Smooth muscle cell of the brain vasculature (primary cell): ENCODE results near the gene LIMS4.
"Not testable (repeated sequence)": the region's sequence is repeated elsewhere in the genome, so short reads cannot be mapped to it uniquely, and the experiment has no call there.

Experiments
- DNase-seq: peaks from one replicate; pipeline ENCODE4 v3.0.0-alpha.2; 2012; ENCODE audit warnings: low read depth, low spot score

LIMS4 gene, protein sequence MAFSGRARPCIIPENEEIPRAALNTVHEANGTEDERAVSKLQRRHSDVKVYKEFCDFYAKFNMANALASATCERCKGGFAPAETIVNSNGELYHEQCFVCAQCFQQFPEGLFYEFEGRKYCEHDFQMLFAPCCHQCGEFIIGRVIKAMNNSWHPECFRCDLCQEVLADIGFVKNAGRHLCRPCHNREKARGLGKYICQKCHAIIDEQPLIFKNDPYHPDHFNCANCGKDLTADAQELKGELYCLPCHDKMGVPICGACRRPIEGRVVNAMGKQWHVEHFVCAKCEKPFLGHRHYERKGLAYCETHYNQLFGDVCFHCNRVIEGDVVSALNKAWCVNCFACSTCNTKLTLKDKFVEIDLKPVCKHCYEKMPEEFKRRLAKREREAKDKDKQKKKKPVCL

DNA sequence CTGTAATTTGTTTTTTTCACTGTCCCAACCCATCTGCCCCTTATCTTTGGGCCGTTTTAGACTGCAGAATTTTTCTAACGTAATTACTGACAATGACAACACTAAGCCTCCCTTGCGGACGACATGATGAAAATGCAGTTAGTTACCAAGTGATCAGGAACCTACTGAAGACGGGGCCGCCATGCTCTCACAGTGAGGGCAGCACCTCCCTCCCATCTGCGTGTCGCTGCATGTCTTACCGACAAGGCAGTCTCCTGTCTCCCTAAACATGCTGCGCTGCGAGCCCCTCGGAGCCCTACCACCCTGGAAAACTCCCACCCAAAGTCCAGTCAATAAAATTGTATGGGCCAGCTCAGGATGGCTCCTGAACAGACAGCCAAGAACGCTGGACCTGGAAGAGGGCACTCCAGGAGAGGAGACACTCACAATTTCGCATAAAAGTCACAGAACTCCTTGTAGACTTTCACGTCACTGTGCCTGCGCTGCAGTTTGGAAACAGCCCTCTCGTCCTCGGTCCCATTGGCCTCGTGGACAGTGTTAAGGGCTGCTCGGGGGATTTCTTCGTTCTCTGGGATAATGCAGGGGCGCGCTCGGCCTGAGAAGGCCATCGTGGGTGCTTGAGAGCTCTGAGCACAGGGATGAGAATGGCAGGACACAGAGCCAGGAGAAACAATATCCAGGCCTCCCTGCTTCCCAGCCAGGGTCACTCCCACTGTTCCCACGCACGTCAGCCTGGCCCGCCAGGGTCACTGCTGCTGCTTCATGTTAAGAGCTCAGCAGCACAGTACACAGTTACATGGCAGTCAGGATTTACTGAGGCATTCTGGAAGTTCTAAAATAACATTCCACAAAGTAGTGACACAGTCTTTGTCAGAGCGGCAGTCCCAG lies at the start of gene LIMS4:
Gene LIMS4, minus strand, starts transcription at position 646 of the 888 bp plus-strand sequence. Its CDS starts 38 bp downstream, at position 608.
- not testable (repeated sequence) for DNase-seq

DNA sequence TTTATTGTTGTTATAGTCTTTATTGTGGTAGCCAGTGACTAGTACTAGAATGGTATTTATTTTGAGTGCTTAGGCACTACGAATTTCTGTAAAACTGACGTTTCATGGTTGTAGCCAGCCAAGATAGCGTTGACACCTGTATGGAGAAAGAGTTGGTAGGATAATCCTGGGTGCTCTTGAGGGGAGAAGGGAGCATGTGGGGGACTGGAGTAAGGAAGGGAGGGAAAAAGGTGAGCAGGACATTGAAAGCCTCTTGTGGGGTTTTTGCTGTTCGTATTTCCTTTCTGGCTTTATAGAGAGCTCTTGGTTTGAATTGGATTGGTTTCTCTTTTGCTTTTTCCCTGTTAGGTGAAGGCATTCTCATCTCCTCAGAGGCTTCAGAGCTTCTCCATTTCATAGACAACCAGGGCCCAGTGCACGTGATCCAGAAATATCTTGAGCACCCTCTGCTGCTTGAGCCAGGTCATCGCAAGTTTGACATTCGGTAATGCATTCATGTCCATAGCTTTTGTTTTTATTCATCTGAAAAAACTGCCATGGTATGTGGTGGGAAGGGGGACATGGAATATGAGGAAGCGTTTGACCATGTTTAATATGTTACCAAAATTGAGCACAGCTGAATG lies 27.2 kb upstream of the LIMS4 start:
- DNase-seq, result not testable (repeated sequence)

DNA sequence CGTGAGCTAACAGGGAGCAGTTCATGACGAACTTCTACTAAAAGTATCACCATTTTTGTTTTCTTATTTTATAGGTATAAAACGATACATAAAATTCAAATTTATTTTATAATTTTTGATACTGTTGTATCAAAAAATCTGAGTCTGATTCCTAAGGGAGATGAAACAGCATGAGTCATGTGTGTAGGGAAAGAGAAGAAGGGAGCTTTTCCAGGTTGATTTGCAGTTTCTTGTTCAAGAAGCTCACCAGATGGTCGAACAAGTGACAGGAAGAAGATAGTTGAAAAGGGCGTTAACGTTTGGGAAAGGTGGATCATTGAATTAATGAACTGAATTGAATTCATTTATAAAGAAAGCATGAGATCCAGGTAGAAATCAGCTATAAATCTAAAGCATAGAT lies 23.4 kb upstream of the LIMS4 start:
- not testable (repeated sequence) for DNase-seq

DNA sequence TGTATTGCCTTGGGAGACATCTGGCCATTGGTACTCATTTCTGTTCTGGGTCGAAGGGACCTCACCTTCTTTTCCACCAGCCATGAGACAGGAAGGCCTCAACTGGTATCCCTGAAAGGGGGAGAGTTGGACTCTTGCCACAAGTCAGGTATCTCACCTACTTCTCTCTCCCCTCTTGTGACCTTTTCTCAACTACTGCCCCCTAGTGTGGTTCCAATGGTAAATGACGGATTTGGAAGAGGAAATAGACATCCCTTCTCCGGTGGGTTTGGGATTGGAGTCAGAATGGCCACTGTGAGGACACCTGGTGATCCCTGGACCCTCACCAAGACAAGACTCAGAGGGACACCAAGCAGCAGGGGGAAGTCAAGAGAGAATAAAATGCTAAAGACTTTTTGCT lies 21.9 kb upstream of the LIMS4 start:
- not testable (repeated sequence) for DNase-seq

DNA sequence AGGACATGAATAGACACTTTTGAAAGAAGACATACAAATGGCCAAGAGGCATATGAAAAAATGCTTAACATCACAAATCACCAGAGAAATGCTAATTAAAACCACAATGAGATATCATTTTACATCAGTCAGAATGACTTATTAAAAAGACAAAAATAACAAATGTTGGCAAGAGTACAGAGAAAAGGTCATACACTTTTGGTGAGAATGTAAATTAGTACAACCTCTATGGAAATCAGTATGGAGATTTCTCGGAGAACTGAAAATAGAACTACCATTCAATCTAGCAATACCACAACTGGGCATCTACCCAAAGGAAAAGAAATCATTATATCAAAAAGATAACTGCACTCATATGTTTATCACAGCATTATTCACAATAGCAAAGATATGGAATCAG lies 16.4 kb upstream of the LIMS4 start:
- DNase-seq, result not testable (repeated sequence)

DNA sequence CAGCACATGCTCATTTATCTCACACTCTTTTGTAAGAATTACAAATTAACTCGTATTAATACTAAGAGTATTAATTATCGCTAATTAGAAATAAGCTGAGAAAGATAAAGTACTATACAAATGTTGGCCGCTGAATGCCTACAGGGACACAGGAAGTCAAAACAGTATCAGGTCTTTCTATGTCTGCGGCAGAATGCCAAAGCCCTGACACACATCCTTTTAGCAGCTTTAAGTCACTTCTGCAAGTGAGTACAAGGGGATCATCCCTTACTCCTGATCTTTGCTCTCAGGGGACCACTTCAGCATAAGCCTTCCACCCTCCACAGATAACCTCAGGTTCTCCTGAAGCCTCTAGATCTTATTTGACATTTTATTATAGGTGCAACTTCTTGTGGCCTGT lies 10.1 kb upstream of the LIMS4 start:
- not testable (repeated sequence) for DNase-seq

DNA sequence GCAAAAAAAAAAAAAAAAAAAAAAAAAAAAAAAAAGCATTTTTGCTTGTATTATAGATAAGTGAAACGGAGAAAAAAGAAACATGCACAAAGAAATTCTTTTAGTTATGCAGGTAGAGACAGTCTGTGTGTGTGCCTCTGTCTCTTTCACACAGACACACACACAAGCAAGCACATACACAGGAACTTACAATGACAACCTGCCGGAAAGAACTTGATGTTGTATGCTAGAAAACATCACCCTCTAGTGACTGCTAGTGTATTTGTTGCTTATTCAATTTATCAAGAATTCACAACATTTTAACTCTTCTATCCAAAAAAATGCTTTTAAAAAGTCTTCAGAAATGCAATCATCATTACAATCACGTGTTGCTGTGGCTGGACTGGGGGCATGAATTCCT lies 8.6 kb upstream of the LIMS4 start:
- DNase-seq, result not testable (repeated sequence)

DNA sequence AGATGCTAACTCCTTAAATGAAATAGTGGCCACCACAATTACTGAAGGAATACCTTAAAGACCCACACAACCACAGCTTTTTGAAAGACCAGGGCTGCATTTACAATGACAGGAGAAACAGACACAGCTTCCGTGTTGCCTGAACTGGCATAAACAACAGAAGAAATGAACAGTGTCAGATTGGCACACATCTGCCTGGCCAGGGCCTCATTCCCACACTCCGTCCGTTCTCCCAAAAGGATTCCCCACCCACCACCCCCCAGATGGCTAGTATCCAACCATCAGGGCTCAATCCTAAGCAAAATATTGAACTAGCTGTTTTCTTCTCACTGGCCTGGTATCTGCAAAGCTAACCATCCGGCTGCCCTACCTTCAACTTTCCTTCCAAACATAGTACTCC lies 7.5 kb upstream of the LIMS4 start:
- not testable (repeated sequence) for DNase-seq

DNA sequence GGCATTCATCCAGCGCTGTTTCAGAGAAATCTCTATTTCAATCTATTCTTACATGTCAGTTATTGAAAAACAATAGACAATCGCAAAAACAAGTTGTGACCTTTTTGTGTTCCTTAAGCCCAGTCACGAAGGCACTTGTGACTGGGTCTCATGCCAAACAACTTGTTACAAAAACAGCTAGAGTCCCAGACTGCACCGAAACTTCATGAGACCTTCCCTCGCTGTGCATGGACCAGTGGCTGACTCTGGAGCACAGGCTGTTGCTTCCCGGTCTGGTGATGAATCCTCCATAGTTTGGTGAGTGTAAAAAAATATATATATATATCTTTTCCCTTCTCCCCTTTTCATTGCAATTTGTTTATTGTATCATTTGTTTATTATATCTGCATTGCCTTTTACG lies 4.8 kb upstream of the LIMS4 start:
- not testable (repeated sequence) for DNase-seq

DNA sequence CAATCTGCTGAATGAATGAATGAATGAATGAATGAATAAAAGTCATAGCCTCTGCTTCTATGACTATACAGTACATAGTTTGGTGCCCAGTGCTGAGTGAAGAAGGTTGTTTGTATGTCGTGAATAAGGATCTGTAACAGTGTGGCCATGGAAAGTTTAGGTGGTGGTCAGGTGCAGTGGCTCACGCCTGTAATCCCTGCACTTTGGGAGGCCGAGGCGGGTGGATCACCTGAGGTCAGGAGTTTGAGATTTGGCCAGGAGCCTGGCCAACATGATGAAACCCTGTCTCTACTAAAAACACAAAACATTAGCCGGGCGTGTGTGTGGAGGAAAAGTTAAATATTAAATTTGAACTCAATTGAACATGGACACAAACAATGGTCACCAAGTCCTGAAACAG lies 4.3 kb upstream of the LIMS4 start:
- DNase-seq, result not testable (repeated sequence)

DNA sequence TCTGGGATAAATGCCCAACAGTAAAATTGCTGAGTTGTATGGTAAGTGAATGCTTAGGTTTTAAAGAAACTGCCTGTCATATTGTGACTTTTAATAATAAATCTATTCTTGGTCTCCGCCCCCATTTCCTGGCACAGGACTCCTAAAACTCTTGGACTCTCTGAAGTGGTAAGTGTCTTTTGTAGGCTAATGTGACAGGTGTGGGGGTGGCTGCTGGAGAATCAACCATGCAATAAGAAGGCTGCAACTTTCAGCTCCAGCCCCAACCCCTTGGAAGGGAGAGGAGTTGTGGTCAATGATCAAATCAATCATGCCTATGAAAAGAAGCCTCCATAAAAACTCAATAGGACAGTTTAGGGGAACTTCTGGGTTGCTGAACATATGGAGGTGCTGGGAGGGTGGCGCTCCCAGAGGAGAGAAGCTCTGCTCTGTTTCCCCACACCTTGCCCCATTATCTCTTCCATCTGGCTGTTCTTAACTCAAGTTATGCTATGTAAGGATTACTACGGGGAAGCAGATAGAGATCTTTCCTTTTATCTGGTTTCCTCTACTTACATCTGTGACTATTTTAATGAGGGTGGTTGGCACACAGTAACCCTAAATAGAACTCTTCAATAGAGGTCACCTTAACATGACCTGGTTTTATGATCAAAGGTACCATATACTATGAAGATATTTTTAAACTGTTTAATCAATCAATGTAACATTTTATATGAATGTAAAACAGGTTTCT lies 3.2 kb upstream of the LIMS4 start:
- not testable (repeated sequence) for DNase-seq

DNA sequence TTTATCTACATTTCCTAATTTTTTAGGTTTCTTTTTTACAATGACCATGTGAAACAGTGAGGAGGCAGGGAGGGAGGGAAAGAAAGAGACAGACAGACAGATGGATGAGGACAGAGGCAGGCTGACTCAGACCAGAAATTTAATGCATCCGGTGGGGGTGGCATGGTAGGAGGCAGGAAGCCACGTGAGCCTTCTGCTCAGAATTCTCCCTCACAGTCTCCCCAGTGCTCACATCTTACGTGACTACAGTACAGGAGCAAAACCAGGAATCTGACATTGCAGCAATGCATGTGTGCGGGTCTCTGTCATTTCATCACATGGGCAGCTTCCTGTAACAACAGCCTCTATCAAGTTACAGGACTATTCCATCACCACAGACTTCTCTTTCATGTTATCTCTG lies 2.3 kb upstream of the LIMS4 start:
- DNase-seq, result not testable (repeated sequence)

DNA sequence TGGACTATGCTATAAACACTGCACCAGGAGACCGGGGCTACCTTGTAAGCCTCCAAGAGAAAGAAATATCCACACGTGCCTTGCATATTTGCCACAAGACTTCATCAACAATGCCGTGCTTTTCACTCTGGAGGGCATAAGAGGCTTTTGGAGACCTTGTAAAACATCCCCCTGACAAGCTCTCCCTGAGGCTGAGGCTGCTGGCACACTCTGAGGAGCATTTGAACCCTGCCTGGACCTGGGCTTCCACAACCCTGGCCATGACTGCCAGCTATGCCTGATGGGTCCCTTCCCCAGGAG lies 393 bp upstream of the LIMS4 start:
- not testable (repeated sequence) for DNase-seq

DNA sequence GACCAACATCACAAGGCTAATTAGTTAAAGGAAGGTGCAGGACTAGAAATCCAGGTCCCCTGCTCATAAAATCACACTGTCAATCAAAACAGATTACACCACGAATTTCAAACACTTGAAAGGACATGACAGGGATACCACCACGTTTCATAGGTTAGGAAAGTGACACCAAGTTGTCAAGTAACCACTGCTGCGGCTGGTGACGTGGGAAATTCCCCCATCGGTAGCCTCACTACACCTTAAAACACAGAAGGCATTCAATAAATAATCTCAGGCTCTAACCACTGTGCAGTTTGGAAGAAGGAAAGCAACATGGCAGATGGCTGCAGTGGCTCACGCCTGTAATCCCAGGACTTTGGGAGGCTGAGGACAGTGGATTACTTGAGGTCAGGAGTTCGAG lies 3.7 kb downstream of the LIMS4 start:
- not testable (repeated sequence) for DNase-seq

DNA sequence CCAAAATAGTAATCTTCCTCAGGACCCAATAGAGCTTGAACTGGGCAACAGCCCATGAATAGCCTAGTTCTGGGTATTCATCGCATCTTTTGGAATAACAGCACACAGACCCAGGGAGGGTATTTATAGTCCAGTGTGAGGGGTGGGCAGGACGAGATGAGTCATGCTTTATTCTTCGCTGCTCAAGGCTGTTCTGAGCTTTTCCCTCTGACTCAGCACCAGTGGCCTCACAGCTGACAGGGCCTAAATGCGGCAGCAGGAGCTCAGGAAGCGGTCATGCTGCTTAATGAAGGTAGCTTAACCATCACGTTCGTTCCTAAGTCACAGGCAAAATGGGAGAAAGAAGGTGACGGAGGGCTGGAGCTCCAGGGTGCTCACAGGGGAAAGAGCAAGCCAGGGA lies 7.3 kb downstream of the LIMS4 start:
- not testable (repeated sequence) for DNase-seq

DNA sequence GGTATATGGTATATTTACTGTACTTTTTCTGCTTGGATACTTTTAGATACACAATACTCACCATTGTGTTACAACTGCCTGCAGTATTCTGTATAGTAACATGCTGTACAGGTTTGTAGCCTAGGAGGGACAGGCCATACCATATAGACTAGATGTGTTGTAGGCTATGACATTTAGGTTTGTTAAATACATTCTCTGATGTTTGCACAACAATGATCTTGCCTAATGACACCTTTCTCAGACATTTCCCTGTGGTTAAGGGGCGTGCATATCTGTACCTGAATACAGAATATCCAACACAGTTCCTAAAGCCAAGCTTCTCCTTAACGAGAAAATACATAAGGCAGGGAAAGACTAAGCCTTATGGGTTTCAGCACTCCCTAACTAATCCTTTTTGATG lies 10.2 kb downstream of the LIMS4 start:
- not testable (repeated sequence) for DNase-seq

DNA sequence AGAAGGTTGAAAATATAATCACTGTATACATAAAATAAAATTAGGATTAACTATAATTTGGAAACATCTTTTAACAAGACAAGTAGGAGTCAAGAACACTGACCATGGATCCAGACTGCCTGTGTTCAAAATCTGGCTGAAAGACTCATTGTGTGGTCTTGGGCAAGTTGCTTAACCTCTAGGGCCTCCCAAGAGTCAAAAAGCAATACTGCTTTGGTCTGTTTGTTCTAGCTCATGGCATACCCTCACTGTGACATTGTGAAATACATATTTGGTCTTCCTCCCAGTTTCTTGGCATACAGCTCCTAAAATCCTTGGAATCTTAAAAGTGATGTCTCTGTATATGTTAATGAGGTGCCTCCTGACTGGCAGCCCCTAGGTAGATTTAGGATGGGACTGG lies 12.3 kb downstream of the LIMS4 start:
- not testable (repeated sequence) for DNase-seq

DNA sequence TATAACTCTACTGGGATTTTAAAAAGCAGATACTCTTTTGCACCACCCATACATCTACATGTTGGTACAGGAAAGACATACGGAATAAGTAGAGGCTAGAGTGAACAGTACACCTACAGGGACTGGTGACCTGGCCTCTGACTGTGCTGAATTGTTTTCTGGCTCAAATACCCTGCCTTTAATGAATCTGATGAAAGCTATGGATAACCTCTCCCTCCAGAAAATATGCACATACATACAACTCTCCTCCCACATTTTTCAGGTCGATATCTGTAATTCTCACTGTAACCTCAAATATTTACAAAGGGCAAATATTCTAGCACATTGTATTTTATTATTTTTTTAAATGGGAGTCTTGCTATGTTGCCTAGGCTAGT lies 15.4 kb downstream of the LIMS4 start:
- not testable (repeated sequence) for DNase-seq

DNA sequence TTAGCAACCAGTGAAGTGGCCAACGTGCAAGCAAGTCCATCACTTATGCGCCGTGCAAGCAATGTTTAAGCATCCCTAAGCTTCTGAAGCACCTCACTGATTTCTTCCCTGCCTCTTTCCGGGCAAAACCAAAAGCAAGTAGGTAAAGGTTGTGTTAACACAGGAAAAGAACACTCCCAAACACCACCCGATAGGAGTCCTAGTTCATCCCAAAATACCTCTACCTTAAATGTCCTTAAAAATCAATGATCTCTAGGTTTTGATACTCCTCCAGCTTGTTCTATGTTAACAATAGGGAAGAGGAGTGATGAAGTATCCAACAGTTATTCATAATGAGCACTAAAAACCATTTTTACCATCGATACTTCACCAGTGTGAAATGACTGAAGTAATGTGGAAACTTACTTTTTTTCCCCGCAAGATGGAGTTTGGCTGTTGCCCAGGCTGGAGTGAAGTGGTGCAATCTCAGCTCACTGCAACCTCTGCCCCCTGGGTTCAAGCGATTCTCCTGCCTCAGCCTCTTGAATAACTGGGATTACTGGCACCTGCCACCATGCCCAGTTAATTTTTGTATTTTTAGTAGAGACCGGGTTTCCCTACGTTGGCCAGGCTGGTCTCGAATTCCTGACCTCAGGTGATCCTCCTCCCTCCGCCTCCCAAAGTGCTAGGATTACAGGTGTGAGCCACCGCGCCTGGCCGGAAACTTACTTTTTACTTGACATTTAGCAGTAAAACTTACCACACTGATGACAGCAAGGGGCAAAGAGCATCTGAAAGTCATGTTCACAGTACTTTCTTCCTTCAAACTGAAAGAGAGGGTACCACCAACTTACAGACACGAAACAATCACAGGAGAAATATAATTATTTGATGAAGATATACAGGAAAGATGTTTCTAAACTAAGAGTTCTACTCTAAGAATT lies 16.1 kb downstream of the LIMS4 start:
- not testable (repeated sequence) for DNase-seq

DNA sequence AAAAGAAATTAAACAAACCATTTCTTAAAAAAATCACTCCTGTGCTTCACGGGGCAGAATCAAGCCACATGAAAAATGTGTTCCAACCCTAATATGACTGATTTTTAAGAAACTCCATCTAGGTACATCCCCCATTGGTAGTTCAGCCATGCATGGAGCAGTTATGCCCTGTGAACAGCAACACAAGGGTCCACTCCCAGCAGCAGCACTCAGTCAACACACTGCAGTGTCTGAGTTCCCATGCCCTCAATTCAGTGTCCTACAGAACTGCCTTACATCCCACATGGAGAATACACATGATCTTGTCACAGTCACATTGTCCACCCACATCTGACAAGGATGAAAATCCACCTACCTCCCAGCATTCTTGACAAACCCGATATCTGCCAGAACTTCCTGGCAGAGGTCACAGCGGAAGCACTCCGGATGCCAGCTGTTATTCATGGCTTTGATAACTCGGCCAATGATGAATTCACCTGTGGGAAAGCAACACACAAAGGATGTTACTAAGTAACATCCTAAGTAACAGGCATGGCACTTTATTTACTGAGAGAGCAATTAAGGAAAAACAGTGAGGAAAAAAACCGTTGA lies 17.4 kb downstream of the LIMS4 start:
- DNase-seq, result not testable (repeated sequence)
